Measurements from ENCODE around the gene TMEM161B.

DNA sequence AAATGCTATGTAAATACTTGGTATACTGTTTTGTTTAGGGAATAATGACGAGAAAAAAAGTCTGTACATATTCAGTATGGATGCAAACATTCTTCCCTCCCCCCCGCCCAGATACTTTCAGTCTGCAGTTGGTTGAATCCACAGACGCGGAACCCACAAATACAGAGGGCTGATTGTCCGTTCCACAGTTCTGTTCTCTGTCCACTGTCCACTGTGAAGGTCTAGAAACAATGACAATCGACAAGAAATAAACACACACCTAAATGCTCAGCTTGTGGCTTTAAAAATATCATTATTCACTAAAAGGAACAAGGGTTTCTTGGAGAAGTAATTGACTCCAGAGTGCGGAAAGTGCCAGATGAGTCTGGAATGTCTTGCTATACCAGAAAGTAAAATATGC is 109.1 kb downstream of the TMEM161B start:
- TF ChIP-seq CTCF (CRISPR knock-in tag; IDR thresholded peaks at IDR 0.05): no peak
- TF ChIP-seq MXD1 (CRISPR knock-in tag; IDR thresholded peaks at IDR 0.05): no peak
- no peak for TF ChIP-seq PBX3 (CRISPR knock-in tag; IDR thresholded peaks at IDR 0.05; ENCODE audit: borderline replicate concordance)
- TF ChIP-seq, protein P1, sequence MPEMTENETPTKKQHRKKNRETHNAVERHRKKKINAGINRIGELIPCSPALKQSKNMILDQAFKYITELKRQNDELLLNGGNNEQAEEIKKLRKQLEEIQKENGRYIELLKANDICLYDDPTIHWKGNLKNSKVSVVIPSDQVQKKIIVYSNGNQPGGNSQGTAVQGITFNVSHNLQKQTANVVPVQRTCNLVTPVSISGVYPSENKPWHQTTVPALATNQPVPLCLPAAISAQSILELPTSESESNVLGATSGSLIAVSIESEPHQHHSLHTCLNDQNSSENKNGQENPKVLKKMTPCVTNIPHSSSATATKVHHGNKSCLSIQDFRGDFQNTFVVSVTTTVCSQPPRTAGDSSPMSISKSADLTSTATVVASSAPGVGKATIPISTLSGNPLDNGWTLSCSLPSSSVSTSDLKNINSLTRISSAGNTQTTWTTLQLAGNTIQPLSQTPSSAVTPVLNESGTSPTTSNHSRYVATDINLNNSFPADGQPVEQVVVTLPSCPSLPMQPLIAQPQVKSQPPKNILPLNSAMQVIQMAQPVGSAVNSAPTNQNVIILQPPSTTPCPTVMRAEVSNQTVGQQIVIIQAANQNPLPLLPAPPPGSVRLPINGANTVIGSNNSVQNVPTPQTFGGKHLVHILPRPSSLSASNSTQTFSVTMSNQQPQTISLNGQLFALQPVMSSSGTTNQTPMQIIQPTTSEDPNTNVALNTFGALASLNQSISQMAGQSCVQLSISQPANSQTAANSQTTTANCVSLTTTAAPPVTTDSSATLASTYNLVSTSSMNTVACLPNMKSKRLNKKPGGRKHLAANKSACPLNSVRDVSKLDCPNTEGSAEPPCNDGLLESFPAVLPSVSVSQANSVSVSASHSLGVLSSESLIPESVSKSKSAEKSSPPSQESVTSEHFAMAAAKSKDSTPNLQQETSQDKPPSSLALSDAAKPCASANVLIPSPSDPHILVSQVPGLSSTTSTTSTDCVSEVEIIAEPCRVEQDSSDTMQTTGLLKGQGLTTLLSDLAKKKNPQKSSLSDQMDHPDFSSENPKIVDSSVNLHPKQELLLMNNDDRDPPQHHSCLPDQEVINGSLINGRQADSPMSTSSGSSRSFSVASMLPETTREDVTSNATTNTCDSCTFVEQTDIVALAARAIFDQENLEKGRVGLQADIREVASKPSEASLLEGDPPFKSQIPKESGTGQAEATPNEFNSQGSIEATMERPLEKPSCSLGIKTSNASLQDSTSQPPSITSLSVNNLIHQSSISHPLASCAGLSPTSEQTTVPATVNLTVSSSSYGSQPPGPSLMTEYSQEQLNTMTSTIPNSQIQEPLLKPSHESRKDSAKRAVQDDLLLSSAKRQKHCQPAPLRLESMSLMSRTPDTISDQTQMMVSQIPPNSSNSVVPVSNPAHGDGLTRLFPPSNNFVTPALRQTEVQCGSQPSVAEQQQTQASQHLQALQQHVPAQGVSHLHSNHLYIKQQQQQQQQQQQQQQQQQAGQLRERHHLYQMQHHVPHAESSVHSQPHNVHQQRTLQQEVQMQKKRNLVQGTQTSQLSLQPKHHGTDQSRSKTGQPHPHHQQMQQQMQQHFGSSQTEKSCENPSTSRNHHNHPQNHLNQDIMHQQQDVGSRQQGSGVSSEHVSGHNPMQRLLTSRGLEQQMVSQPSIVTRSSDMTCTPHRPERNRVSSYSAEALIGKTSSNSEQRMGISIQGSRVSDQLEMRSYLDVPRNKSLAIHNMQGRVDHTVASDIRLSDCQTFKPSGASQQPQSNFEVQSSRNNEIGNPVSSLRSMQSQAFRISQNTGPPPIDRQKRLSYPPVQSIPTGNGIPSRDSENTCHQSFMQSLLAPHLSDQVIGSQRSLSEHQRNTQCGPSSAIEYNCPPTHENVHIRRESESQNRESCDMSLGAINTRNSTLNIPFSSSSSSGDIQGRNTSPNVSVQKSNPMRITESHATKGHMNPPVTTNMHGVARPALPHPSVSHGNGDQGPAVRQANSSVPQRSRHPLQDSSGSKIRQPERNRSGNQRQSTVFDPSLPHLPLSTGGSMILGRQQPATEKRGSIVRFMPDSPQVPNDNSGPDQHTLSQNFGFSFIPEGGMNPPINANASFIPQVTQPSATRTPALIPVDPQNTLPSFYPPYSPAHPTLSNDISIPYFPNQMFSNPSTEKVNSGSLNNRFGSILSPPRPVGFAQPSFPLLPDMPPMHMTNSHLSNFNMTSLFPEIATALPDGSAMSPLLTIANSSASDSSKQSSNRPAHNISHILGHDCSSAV (CRISPR knock-in tag; IDR thresholded peaks at IDR 0.05; ENCODE audit: borderline replicate concordance): no peak
- TF ChIP-seq POLR2AphosphoS5 (IDR thresholded peaks at IDR 0.05; ENCODE audit: low read depth, low read length): no peak
- no peak for TF ChIP-seq EZH2 (conservative IDR thresholded peaks at IDR 0.05; ENCODE audit: low read depth, low read length)

All from HepG2 (cell line).